ENCODE results near the gene FBXO30. TPM values are rescaled to one million over a fixed set of nuclear protein-coding genes. Genes with fewer than 3 reads are reported as not detected.
A peak's percentile ranks its signal among the peaks of the same experiment; 100 is the strongest.

Gene FBXO30
- total RNA-seq, 4 donors from 2014 or later, result 47.1 to 92.2 (median 69.3) TPM

DNA sequence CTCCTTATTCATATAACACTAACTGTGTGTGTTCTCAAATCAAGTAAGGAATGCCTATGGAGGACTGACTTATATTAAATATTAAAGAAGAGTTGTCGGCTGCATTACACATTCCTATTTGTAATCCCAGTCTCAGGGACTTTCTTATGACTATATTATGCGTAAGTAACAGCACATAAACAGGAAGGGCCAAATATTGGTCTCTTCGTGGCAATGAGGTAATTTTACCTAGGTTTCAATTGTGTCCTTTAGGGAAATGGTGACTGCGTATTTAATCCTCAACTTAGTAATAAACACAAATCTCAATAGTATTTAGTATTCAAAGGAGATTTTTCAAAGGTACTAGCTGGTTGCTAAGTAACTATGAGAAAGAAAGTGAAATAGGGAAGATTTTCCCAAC lies 56.5 kb downstream of the FBXO30 start:
- Histone ChIP-seq H3K27ac (replicated peaks in 1 of 4) (no peak overlapping the region), H3K9me3 (no peaks in the 10 kb centered on the region), H3K4me1 (peaks cover 0 to 16% (median 2%) of the 10 kb centered on the region in 4 donors), H3K4me3 (no peak overlapping the region), H3K27me3 (no peaks in the 10 kb centered on the region), H3K36me3 (no peaks in the 10 kb centered on the region)
- 71% methylated on average over 4 of the region's 4 CpGs for WGBS
- DNase-seq (ENCODE audit: extremely low spot score), result no peak
- no peak for TF ChIP-seq POLR2A (IDR thresholded peaks at IDR 0.05; ENCODE audit: low read depth)
- TF ChIP-seq EP300 (IDR thresholded peaks at IDR 0.05), result no peak
- TF ChIP-seq POLR2AphosphoS5 (IDR thresholded peaks at IDR 0.05), result no peak
- TF ChIP-seq, protein P1, sequence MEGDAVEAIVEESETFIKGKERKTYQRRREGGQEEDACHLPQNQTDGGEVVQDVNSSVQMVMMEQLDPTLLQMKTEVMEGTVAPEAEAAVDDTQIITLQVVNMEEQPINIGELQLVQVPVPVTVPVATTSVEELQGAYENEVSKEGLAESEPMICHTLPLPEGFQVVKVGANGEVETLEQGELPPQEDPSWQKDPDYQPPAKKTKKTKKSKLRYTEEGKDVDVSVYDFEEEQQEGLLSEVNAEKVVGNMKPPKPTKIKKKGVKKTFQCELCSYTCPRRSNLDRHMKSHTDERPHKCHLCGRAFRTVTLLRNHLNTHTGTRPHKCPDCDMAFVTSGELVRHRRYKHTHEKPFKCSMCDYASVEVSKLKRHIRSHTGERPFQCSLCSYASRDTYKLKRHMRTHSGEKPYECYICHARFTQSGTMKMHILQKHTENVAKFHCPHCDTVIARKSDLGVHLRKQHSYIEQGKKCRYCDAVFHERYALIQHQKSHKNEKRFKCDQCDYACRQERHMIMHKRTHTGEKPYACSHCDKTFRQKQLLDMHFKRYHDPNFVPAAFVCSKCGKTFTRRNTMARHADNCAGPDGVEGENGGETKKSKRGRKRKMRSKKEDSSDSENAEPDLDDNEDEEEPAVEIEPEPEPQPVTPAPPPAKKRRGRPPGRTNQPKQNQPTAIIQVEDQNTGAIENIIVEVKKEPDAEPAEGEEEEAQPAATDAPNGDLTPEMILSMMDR (IDR thresholded peaks at IDR 0.05), result no peak
- intact Hi-C loops (cut with DNase I), result no loop called here

DNA sequence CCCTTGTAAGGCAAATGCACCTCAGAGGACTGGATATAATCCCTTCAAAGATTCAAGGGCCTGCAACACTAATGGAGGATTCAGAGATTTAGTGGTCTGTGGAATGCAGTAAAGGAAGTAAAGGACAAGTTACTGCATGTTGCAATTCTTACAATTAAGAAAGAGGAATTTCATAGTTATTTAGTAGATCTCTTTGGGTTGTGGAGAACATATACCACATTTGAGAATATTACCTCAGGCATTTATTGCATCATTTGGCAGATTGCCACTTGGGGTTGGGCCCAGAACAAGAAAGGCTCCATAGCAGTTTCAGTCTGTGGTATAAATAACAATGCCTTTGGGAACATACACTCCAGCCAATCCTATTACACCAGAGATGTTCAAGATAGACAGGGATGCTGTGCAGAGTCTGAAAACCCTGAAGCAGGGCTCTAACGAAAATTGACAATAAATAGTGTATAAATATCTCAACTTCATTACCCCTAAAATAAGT lies 58.4 kb downstream of the FBXO30 start:
- TF ChIP-seq, protein P1 (IDR thresholded peaks at IDR 0.05), result no peak
- TF ChIP-seq POLR2AphosphoS5 (IDR thresholded peaks at IDR 0.05), result peak in 1 of 2 donors; percentile 28
- H3K4me1 ChIP-seq, result peaks cover 0 to 16% (median 2%) of the 10 kb centered on the region in 4 donors
- H3K4me3 ChIP-seq, result no peak overlapping the region
- intact Hi-C loops (cut with DNase I), result no loop called here
- no peaks in the 10 kb centered on the region for H3K27me3 ChIP-seq
- WGBS, result 11% methylated on average over 1 of the region's 1 CpG
- no peak for DNase-seq (ENCODE audit: extremely low spot score)
- H3K36me3 ChIP-seq, result no peaks in the 10 kb centered on the region
- no peaks in the 10 kb centered on the region for H3K9me3 ChIP-seq
- no peak overlapping the region for H3K27ac ChIP-seq (replicated peaks in 1 of 4)

DNA sequence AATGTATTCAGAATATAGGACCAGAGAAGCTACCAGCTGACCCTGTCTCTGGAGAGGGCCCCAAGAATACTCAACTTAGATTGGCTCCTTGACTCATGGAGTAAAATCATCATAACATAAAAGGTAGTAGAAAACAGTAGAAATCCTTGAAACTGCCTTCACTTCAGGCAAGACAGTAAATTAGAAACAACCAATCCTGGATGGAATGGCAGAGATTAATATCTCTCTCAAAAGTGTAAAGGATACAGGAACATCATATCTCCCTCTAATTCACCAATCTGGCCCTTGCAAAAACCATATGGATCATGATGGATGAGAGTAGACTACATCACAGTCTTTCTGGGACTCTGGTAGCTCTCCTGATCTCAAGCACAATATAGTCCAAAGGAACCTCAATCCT lies 58.9 kb downstream of the FBXO30 start:
- DNase-seq (ENCODE audit: extremely low spot score), result no peak
- intact Hi-C loops (cut with DNase I), result no loop called here
- no peaks in the 10 kb centered on the region for H3K27me3 ChIP-seq
- no peak overlapping the region for H3K4me3 ChIP-seq
- no peaks in the 10 kb centered on the region for H3K9me3 ChIP-seq
- no peaks in the 10 kb centered on the region for H3K36me3 ChIP-seq
- H3K27ac ChIP-seq (replicated peaks in 1 of 4), result no peak overlapping the region
- TF ChIP-seq POLR2AphosphoS5 (IDR thresholded peaks at IDR 0.05), result no peak
- TF ChIP-seq, protein P1 (IDR thresholded peaks at IDR 0.05), result no peak
- no peak for TF ChIP-seq EP300 (IDR thresholded peaks at IDR 0.05)
- TF ChIP-seq POLR2A (IDR thresholded peaks at IDR 0.05; ENCODE audit: low read depth), result no peak
- peaks cover 0 to 16% (median 2%) of the 10 kb centered on the region in 4 donors for H3K4me1 ChIP-seq

DNA sequence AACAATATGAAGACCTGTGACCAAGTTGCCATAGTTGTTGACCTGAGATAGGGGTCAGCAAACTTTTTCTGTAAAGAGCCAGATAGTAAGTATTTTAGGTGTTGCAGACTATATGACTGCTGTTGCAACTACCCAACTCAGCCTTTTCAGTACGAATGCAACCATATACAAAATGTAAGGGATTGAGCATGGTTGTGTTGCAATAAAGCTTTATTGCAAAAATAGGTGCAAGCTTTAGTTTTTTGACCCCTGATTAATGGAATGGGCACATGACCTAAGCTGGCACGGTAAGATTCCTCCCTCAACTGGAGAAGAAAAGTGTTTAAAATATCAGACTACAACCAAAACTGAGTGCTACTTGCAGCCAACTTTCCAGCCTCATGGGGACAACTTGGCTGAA lies 62.0 kb downstream of the FBXO30 start:
- WGBS, result 68% methylated on average over 2 of the region's 2 CpGs
- peaks cover 0 to 4% (median 0%) of the 10 kb centered on the region in 4 donors for H3K9me3 ChIP-seq
- DNase-seq (ENCODE audit: extremely low spot score), result no peak
- H3K27ac ChIP-seq (replicated peaks in 1 of 4), result no peak overlapping the region
- no peaks in the 10 kb centered on the region for H3K36me3 ChIP-seq
- H3K27me3 ChIP-seq, result no peaks in the 10 kb centered on the region
- intact Hi-C loops (cut with DNase I), result no loop called here
- TF ChIP-seq, protein P1 (IDR thresholded peaks at IDR 0.05), result no peak
- TF ChIP-seq EP300 (IDR thresholded peaks at IDR 0.05) (no peak), POLR2A (IDR thresholded peaks at IDR 0.05; ENCODE audit: low read depth) (no peak), POLR2AphosphoS5 (IDR thresholded peaks at IDR 0.05) (no peak)
- peaks cover 0 to 18% (median 12%) of the 10 kb centered on the region in 4 donors for H3K4me1 ChIP-seq
- no peak overlapping the region for H3K4me3 ChIP-seq

DNA sequence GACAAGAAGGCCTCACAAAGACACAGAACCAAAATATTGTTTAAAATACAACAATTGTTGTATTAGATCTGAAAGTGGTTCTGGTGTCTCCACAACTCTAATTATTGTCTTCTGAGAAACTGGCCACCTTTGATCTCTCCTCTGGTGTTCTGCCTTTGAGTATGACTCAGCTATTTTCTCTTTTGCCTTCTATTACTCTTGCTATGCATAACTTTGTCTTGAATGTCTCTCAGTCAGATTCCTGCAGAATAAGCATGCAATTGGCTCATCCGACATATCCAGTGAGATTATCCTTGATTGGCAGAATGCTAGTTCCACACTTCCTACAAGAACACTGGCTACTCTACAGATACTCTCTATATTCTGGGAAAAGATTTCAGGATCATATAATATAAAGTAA lies 65.0 kb downstream of the FBXO30 start:
- no peak overlapping the region for H3K4me3 ChIP-seq
- WGBS, result 48% methylated on average over 1 of the region's 1 CpG
- peaks cover 0 to 4% (median 0%) of the 10 kb centered on the region in 4 donors for H3K9me3 ChIP-seq
- TF ChIP-seq POLR2AphosphoS5 (IDR thresholded peaks at IDR 0.05), result no peak
- TF ChIP-seq, protein P1 (IDR thresholded peaks at IDR 0.05), result no peak
- TF ChIP-seq POLR2A (IDR thresholded peaks at IDR 0.05; ENCODE audit: low read depth), result no peak
- no peak for TF ChIP-seq EP300 (IDR thresholded peaks at IDR 0.05)
- H3K27me3 ChIP-seq, result no peaks in the 10 kb centered on the region
- peaks cover 0 to 11% (median 9%) of the 10 kb centered on the region in 4 donors for H3K4me1 ChIP-seq
- H3K27ac ChIP-seq (replicated peaks in 1 of 4), result peak overlapping the region; percentile 10 to 50 (median 43)
- intact Hi-C loops (cut with DNase I), result no loop called here
- no peaks in the 10 kb centered on the region for H3K36me3 ChIP-seq
- DNase-seq (ENCODE audit: extremely low spot score), result no peak
